Neural cell (in vitro differentiated cells): Measurements from ENCODE around the gene CABP2.

Experiments used
- EZH2 ChIP-seq: fragments of 200-600, 300-800 bp; shearing (Covaris generic), sonication (generic); IDR thresholded peaks from 2 replicates; pipeline ENCODE4 v1.6.1; 2014; ENCODE audit warnings: antibody characterized with exemption, low read length, borderline replicate concordance, mild to moderate bottlenecking; ENCODE audit not compliant: insufficient read depth, poor library complexity, severe bottlenecking
- MXI1 ChIP-seq: fragments of 450-650 bp; conservative IDR thresholded peaks from 2 replicates; pipeline ENCODE4 v1.6.1; 2014; ENCODE audit warnings: antibody characterized with exemption, mild to moderate bottlenecking; ENCODE audit not compliant: poor library complexity, severe bottlenecking
- POLR2AphosphoS5 ChIP-seq: IDR thresholded peaks from 2 replicates; pipeline ENCODE4 v1.6.1; 2012
- RAD21 ChIP-seq: fragments of 450-650 bp; conservative IDR thresholded peaks from 2 replicates; pipeline ENCODE4 v1.6.1; 2014; ENCODE audit warnings: antibody characterized with exemption, mild to moderate bottlenecking, moderate library complexity
- SMC3 ChIP-seq: fragments of 450-650 bp; conservative IDR thresholded peaks from 2 replicates; pipeline ENCODE4 v1.6.1; 2014; ENCODE audit warnings: antibody characterized with exemption, mild to moderate bottlenecking, moderate library complexity; ENCODE audit not compliant: poor library complexity
- TAF1 ChIP-seq: IDR thresholded peaks from 2 replicates; pipeline ENCODE4 v1.6.1; 2012; ENCODE audit warnings: low read depth
- TF ChIP-seq, protein P1 (sequence below): fragments of 450-650 bp; IDR thresholded peaks from 2 replicates; pipeline ENCODE4 v1.5.1; 2014; ENCODE audit warnings: antibody characterized with exemption, mild to moderate bottlenecking, moderate library complexity; ENCODE audit not compliant: poor library complexity, severe bottlenecking
- TF ChIP-seq, protein P2 (sequence below): IDR thresholded peaks from 2 replicates; pipeline ENCODE4 v1.6.1; 2012; ENCODE audit warnings: borderline replicate concordance

DNA sequence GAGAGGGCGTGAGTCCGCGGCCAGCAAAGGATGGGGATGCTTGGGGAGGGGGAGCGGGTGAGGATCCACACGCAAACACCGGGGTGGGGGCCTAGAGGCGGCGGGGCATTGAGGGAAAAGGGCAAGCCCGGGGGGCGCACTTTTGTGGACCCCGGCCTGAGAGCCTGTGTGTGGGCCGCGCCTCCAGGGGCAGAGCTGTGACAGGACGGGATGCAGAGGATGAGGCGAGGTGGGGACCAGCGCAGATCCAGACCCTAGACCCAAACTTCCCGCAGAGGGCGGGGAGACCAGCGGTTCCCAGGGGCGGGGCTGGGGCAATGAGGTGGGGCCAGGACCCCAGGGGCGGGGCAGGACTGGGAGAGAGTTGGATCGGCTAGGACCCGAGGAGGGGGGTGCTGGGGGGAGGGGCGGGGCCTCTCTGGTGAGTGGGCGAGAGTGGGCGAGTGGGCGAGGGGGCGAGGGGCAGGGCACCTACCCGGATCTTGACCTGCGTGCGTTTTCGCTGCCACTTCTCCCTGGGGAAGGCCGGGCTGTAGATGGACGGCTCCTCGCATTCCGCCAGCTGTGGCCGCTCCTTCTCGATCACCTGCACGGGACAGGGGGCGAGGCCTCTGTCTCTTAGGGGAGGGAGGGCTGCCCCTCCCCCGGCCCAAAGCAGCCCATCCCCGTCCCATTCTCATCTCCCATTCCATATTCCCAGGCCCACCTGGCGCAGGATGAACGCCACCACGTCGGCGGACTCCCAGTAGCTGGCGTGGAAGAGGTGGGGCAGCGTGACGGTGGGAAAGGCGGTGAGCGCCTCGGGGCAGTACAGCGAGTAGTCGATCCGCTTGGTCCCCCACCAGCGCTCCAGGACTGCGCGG lies 28.6 kb downstream of the CABP2 start:
- TF ChIP-seq, protein P1, sequence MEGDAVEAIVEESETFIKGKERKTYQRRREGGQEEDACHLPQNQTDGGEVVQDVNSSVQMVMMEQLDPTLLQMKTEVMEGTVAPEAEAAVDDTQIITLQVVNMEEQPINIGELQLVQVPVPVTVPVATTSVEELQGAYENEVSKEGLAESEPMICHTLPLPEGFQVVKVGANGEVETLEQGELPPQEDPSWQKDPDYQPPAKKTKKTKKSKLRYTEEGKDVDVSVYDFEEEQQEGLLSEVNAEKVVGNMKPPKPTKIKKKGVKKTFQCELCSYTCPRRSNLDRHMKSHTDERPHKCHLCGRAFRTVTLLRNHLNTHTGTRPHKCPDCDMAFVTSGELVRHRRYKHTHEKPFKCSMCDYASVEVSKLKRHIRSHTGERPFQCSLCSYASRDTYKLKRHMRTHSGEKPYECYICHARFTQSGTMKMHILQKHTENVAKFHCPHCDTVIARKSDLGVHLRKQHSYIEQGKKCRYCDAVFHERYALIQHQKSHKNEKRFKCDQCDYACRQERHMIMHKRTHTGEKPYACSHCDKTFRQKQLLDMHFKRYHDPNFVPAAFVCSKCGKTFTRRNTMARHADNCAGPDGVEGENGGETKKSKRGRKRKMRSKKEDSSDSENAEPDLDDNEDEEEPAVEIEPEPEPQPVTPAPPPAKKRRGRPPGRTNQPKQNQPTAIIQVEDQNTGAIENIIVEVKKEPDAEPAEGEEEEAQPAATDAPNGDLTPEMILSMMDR, result no peak
- TF ChIP-seq MXI1, result no peak
- TF ChIP-seq SMC3, result no peak
- no peak for TF ChIP-seq POLR2AphosphoS5
- no peak for TF ChIP-seq EZH2
- TF ChIP-seq RAD21, result no peak
- TF ChIP-seq TAF1, result no peak
- TF ChIP-seq, protein P2, sequence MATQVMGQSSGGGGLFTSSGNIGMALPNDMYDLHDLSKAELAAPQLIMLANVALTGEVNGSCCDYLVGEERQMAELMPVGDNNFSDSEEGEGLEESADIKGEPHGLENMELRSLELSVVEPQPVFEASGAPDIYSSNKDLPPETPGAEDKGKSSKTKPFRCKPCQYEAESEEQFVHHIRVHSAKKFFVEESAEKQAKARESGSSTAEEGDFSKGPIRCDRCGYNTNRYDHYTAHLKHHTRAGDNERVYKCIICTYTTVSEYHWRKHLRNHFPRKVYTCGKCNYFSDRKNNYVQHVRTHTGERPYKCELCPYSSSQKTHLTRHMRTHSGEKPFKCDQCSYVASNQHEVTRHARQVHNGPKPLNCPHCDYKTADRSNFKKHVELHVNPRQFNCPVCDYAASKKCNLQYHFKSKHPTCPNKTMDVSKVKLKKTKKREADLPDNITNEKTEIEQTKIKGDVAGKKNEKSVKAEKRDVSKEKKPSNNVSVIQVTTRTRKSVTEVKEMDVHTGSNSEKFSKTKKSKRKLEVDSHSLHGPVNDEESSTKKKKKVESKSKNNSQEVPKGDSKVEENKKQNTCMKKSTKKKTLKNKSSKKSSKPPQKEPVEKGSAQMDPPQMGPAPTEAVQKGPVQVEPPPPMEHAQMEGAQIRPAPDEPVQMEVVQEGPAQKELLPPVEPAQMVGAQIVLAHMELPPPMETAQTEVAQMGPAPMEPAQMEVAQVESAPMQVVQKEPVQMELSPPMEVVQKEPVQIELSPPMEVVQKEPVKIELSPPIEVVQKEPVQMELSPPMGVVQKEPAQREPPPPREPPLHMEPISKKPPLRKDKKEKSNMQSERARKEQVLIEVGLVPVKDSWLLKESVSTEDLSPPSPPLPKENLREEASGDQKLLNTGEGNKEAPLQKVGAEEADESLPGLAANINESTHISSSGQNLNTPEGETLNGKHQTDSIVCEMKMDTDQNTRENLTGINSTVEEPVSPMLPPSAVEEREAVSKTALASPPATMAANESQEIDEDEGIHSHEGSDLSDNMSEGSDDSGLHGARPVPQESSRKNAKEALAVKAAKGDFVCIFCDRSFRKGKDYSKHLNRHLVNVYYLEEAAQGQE, result no peak
